Thyroid gland (tissue), 4 donors: ENCODE data around the gene PIM3.

Experiments
- CTCF ChIP-seq, 6 experiments: fragments of 200-600 bp in 3 of 6; fragments of 450-650 bp in 3 of 6; sonication (generic) in 3 of 6; IDR thresholded peaks; one replicate each; pipeline ENCODE4 v1.5.1; 2016 to 2019; ENCODE audit warnings: antibody characterized with exemption in 6 of 6, mild to moderate bottlenecking in 2 of 6, inconsistent platforms in 1 of 6, moderate library complexity in 1 of 6
- POLR2A ChIP-seq, 2 donors: fragments of 450-650 bp; IDR thresholded peaks; one replicate each; pipeline ENCODE4 v1.6.1; 2017; ENCODE audit warnings: antibody characterized with exemption in 2 of 2, mild to moderate bottlenecking in 2 of 2, moderate library complexity in 1 of 2

GRCh38 chr22:49911881-49912625, 48.5 kb upstream of the PIM3 start:
- TF ChIP-seq POLR2A (IDR thresholded peaks at IDR 0.05) (no peak), CTCF (IDR thresholded peaks at IDR 0.05) (no peak)
